IMR-90 (cell line): ENCODE data around the gene ZNF853. TPM values are rescaled to one million over a fixed set of nuclear protein-coding genes. Genes with fewer than 3 reads are reported as not detected.

ENCODE experiments used
- ATAC-seq: fragments of 200-7000 bp; cut with Tn5 transposase; 2 replicates; pipeline ENCODE4 v1.9.1; 2020; ENCODE audit warnings: low read depth, mild to moderate bottlenecking, moderate library complexity
- BruUV-seq: library from RNA; stranded (reverse); fragments of 400-500 nt; replicated peaks from 2 replicates; lab custom pipeline; 2021; lab: Mats Ljungman, UMichigan
- CTCF ChIA-PET: fragments of 300-600 bp; formaldehyde crosslinking; extraction: SDS; loops from one replicate; lab custom pipeline; 2021; ENCODE audit warnings: antibody characterized with exemption; lab: Yijun Ruan, JAX
- POLR2A ChIA-PET: fragments of 300-600 bp; sonication (Branson Sonifier 250); formaldehyde crosslinking; loops from one replicate; lab custom pipeline; 2022; ENCODE audit warnings: antibody characterized with exemption; ENCODE audit not compliant: unreplicated experiment; lab: Charles Lee
- DNase-seq: peaks from one replicate; pipeline ENCODE4 v3.0.0; 2013
- H2AFZ ChIP-seq: replicated peaks from 2 replicates; pipeline ENCODE3; 2013; ENCODE audit warnings: low read length, mild to moderate bottlenecking; ENCODE audit not compliant: poor library complexity
- H2AK5ac ChIP-seq: 2 replicates; pipeline ENCODE4 v1.6.1; 2013; ENCODE audit warnings: low read depth, low read length, inconsistent platforms
- H2AK9ac ChIP-seq: replicated peaks from 2 replicates; pipeline ENCODE3; 2013; ENCODE audit warnings: mild to moderate bottlenecking, low read depth, low read length, moderate library complexity; ENCODE audit not compliant: poor library complexity
- H2BK120ac ChIP-seq: 2 replicates; pipeline ENCODE4 v1.6.1; 2013; ENCODE audit warnings: low read depth, low read length, inconsistent platforms
- H2BK15ac ChIP-seq: 3 replicates; pipeline ENCODE4 v1.6.1; 2013; ENCODE audit warnings: low read depth, low read length, inconsistent platforms
- H2BK20ac ChIP-seq: 2 replicates; pipeline ENCODE4 v1.6.1; 2013; ENCODE audit warnings: low read depth, mild to moderate bottlenecking, inconsistent platforms, low read length, moderate library complexity
- H2BK5ac ChIP-seq: 2 replicates; pipeline ENCODE4 v1.6.1; 2013; ENCODE audit warnings: mild to moderate bottlenecking, low read depth, low read length, inconsistent platforms; ENCODE audit not compliant: poor library complexity, severe bottlenecking
- H3K14ac ChIP-seq: replicated peaks from 2 replicates; pipeline ENCODE4 v1.6.1; 2013; ENCODE audit warnings: low read depth, low read length, inconsistent platforms
- H3K18ac ChIP-seq: 2 replicates; pipeline ENCODE4 v1.6.1; 2013; ENCODE audit warnings: low read depth, low read length, control low read depth
- H3K23ac ChIP-seq: 2 replicates; pipeline ENCODE4 v1.6.1; 2013; ENCODE audit warnings: low read depth, low read length, inconsistent platforms
- H3K27ac ChIP-seq: 2 replicates; pipeline ENCODE4 v1.5.1; 2013; ENCODE audit warnings: mild to moderate bottlenecking, control low read depth, low read length; ENCODE audit not compliant: insufficient read depth
- H3K27me3 ChIP-seq: 2 replicates; pipeline ENCODE4 v1.6.1; 2013; ENCODE audit warnings: low read length; ENCODE audit not compliant: control insufficient read depth, insufficient read depth
- H3K36me3 ChIP-seq: 2 replicates; pipeline ENCODE4 v1.6.1; 2013; ENCODE audit warnings: low read length, mixed read lengths; ENCODE audit not compliant: control insufficient read depth, insufficient read depth
- H3K4ac ChIP-seq: 2 replicates; pipeline ENCODE4 v1.6.1; 2013; ENCODE audit warnings: low read depth, low read length, inconsistent platforms
- H3K4me1 ChIP-seq: 2 replicates; pipeline ENCODE4 v1.6.1; 2013; ENCODE audit warnings: low read length, mixed read lengths; ENCODE audit not compliant: control insufficient read depth, insufficient read depth
- H3K4me2 ChIP-seq: 2 replicates; pipeline ENCODE4 v1.6.1; 2013; ENCODE audit warnings: low read depth, mild to moderate bottlenecking, control low read depth, low read length, moderate library complexity
- H3K4me3 ChIP-seq: 2 replicates; pipeline ENCODE4 v1.5.1; 2013; ENCODE audit warnings: low read depth, mild to moderate bottlenecking, control low read depth, low read length, moderate library complexity; ENCODE audit not compliant: insufficient read depth
- H3K56ac ChIP-seq: 2 replicates; pipeline ENCODE4 v1.6.1; 2013; ENCODE audit warnings: low read length, inconsistent platforms; ENCODE audit not compliant: insufficient read depth; ENCODE audit errors: extremely low read depth
- H3K79me1 ChIP-seq, 2 experiments: 2 replicates each; pipeline ENCODE4 v1.6.1; 2013; ENCODE audit warnings: low read length in 2 of 2, inconsistent platforms in 1 of 2, low read depth in 1 of 2
- H3K9ac ChIP-seq: 2 replicates; pipeline ENCODE4 v1.6.1; 2013; ENCODE audit warnings: low read depth, low read length, control low read depth
- H3K9me1 ChIP-seq: 2 replicates; pipeline ENCODE4 v1.6.1; 2013; ENCODE audit warnings: low read length, inconsistent platforms; ENCODE audit not compliant: insufficient read depth
- H3K9me3 ChIP-seq: 2 replicates; pipeline ENCODE4 v1.6.1; 2013; ENCODE audit warnings: low read length; ENCODE audit not compliant: control insufficient read depth, insufficient read depth
- H4K20me1 ChIP-seq: 2 replicates; pipeline ENCODE4 v1.6.1; 2013; ENCODE audit warnings: low read length, inconsistent platforms; ENCODE audit not compliant: insufficient read depth
- H4K5ac ChIP-seq: 2 replicates; pipeline ENCODE4 v1.6.1; 2013; ENCODE audit warnings: mild to moderate bottlenecking, low read depth, low read length, control low read depth
- H4K8ac ChIP-seq, 2 experiments: 2 replicates each; pipeline ENCODE4 v1.6.1; 2013; ENCODE audit warnings: low read depth in 2 of 2, low read length in 2 of 2, control low read depth in 1 of 2, inconsistent platforms in 1 of 2
- H4K91ac ChIP-seq: 2 replicates; pipeline ENCODE4 v1.6.1; 2013; ENCODE audit warnings: low read depth, low read length, inconsistent platforms; ENCODE audit not compliant: insufficient read depth
- CEBPB ChIP-seq: IDR thresholded peaks from 2 replicates; pipeline ENCODE4 v1.6.1; 2012; ENCODE audit warnings: low read depth, low read length, improper control_type of control experiment
- CHD1 ChIP-seq: IDR thresholded peaks from 2 replicates; pipeline ENCODE4 v1.6.1; 2012; ENCODE audit warnings: low read depth, low read length, improper control_type of control experiment
- CTCF ChIP-seq: conservative IDR thresholded peaks from 2 replicates; pipeline ENCODE4 v1.5.1; 2012; ENCODE audit warnings: mild to moderate bottlenecking, low read depth, low read length, improper control_type of control experiment
- FOS ChIP-seq: fragments of 150-350 bp; IDR thresholded peaks from 2 replicates; pipeline ENCODE4 v1.6.1; 2016; ENCODE audit warnings: low read depth, low read length
- NFE2L2 ChIP-seq: fragments of 150-350 bp; IDR thresholded peaks from 2 replicates; pipeline ENCODE4 v1.6.1; 2016; ENCODE audit warnings: low read depth, mild to moderate bottlenecking, low read length
- RFX5 ChIP-seq: IDR thresholded peaks from 2 replicates; pipeline ENCODE4 v1.8.0; 2012; ENCODE audit warnings: low read depth, mild to moderate bottlenecking, low read length, moderate library complexity
- WGBS, 2 experiments: methylation state at CpG; one replicate each; pipeline versions ENCODE4 v1.1.5 to v1.1.7; 2013; ENCODE audit warnings: missing lambda C conversion rate in 2 of 2; ENCODE audit not compliant: insufficient read length in 1 of 2; ENCODE audit errors: extremely low coverage in 2 of 2; 5-methylcytosine and 5-hydroxymethylcytosine counted together
- dilution Hi-C: fragments of 300-500 bp; cut with HindIII; formaldehyde crosslinking; loops from one replicate; pipeline ENCODE4 v1.14.3; 2018; ENCODE audit warnings: low sequenced_read_pairs; ENCODE audit not compliant: unreplicated experiment
- in situ Hi-C: fragments of 300-500 bp; cut with MboI; formaldehyde crosslinking; loops from 3 replicates; pipeline ENCODE4 v1.14.3; 2019; ENCODE audit warnings: low sequenced_read_pairs, inconsistent platforms, mixed read lengths
- intact Hi-C: fragments of 100-400 bp; cut with micrococcal nuclease; formaldehyde crosslinking; loops from 2 replicates; pipeline ENCODE4 v1.10.0; 2022
- polyA plus RNA-seq, 3 experiments: library from polyadenylated mRNA; depleted of rRNA; stranded (reverse); fragments of >200 nt; gene quantifications; 2 replicates each; pipeline ENCODE4 v1.2.3, GENCODE V29; 2012; ENCODE audit warnings: low replicate concordance in 1 of 3
- total RNA-seq: library from RNA; depleted of rRNA; stranded (reverse); fragments of >200 nt; gene quantifications from 2 replicates; pipeline ENCODE4 v1.2.3, GENCODE V29; 2012

Gene ZNF853
- total and polyA plus RNA-seq, 2 of the 4 experiments (the other 2 are of a cell fraction), result 3.4 TPM

- WGBS, 2 experiments, result 73% methylated on average over 3 of the region's 18 CpGs; no CpG with 5 or more reads in 1 of the 2 experiments
- peaks cover 4% of the 10 kb centered on the region for H3K9me1 ChIP-seq
- H3K9ac ChIP-seq, result no peak overlapping the region
- H3K4ac ChIP-seq, result no peak overlapping the region
- dilution Hi-C loops, result no loop called here
- no peak overlapping the region for H2BK15ac ChIP-seq
- intact Hi-C loops, result no loop called here
- H4K20me1 ChIP-seq, result no peaks in the 10 kb centered on the region
- H2BK5ac ChIP-seq, result no peak overlapping the region
- H4K5ac ChIP-seq, result no peak overlapping the region
- no peak overlapping the region; the same call in 1 of the 2 replicates for H3K27ac ChIP-seq
- H4K8ac ChIP-seq, result peak overlapping the region; percentile 14 to 94; a peak in 2 of 4 replicates
- peaks cover 6% of the 10 kb centered on the region for H3K4me1 ChIP-seq
- H4K91ac ChIP-seq, result no peak overlapping the region
- H3K36me3 ChIP-seq, result peaks cover 21% of the 10 kb centered on the region
- no peak overlapping the region for H3K18ac ChIP-seq
- H2AFZ ChIP-seq, result no peak overlapping the region
- DNase-seq (peak; percentile 29), ATAC-seq (no peak)
- H3K4me3 ChIP-seq, result no peak overlapping the region; the same call in 1 of the 2 replicates
- H3K23ac ChIP-seq, result no peak overlapping the region
- H3K4me2 ChIP-seq, result no peak overlapping the region; the same call in 1 of the 2 replicates
- no peak overlapping the region for H2BK20ac ChIP-seq
- in situ Hi-C loops, result no loop called here
- peak overlapping the region; percentile 19 for H2AK9ac ChIP-seq
- H3K9me3 ChIP-seq, result no peaks in the 10 kb centered on the region
- no peak overlapping the region for H2BK120ac ChIP-seq
- CTCF ChIA-PET, result interaction anchor here (0.6 to 1.9 kb wide), 2 partner anchors 11 to 69 kb away, joined by 3 to 10 read pairs; partner anchors contain the start of gene INTS15
- H3K79me1 ChIP-seq, result peaks cover 0 to 19% of the 10 kb centered on the region in 2 experiments; a peak in 3 of 4 replicates
- TSS peak; percentile 66 for BruUV-seq
- POLR2A ChIA-PET, result interaction anchor here (0.6 kb wide), 1 partner anchor 15 kb away, joined by 21 read pairs; no protein-coding TSS in a partner anchor
- TF ChIP-seq RFX5 (no peak), FOS (no peak), CEBPB (peak; percentile 48; the same call in 1 of the 2 replicates), CHD1 (no peak), NFE2L2 (no peak), CTCF (no peak)
- H3K27me3 ChIP-seq, result no peaks in the 10 kb centered on the region
- no peak overlapping the region for H2AK5ac ChIP-seq
- H3K14ac ChIP-seq, result no peak overlapping the region
- H3K56ac ChIP-seq, result no peak overlapping the region
Observed at GRCh38 chr7:6578114-6579084, 37.0 kb upstream of the ZNF853 start.
